NT2/D1 (cell line): Measurements from ENCODE around the gene ATG9B.

Source experiments
- YY1 ChIP-seq: IDR thresholded peaks from 2 replicates; pipeline ENCODE4 v1.6.1; 2011; ENCODE audit not compliant: insufficient read length, insufficient read depth
- ZNF274 ChIP-seq: IDR thresholded peaks from 2 replicates; pipeline ENCODE4 v1.6.1; 2011; ENCODE audit warnings: mild to moderate bottlenecking, low read depth, low read length

- TF ChIP-seq ZNF274 (no peak), YY1 (no peak)
These were observed 14.9 kb upstream of the ATG9B start for GRCh38 chr7:151038951-151039849.
